Keratinocyte (primary cell): ENCODE results near the gene MLLT6. TPM values are rescaled to one million over a fixed set of nuclear protein-coding genes. Genes with fewer than 3 reads are reported as not detected.
A peak's percentile ranks its signal among the peaks of the same experiment; 100 is the strongest.

Source experiments
- DNase-seq: peaks from one replicate; pipeline ENCODE4 v3.0.0-alpha.2; 2011; ENCODE audit warnings: low read depth, missing footprints, low spot score
- FAIRE-seq: peaks from 2 replicates; lab custom pipeline; 2011; peaks lifted over from hg19 to GRCh38; lab: Jason Lieb, UNC
- H2AFZ ChIP-seq: 2 replicates; pipeline ENCODE4 v1.6.0; 2012; ENCODE audit warnings: low read length, control low read depth, inconsistent platforms; ENCODE audit not compliant: control insufficient read depth
- H3K27ac ChIP-seq: 2 replicates; pipeline ENCODE4 v1.5.1; 2011; ENCODE audit warnings: low read length; ENCODE audit not compliant: control insufficient read depth, insufficient read depth
- H3K27me3 ChIP-seq: 3 replicates; pipeline ENCODE4 v1.6.0; 2011; ENCODE audit warnings: low read length; ENCODE audit not compliant: control insufficient read depth, insufficient read depth; ENCODE audit errors: extremely low read depth
- H3K36me3 ChIP-seq, 2 experiments: 2 replicates in 1 of 2; 3 replicates in 1 of 2; pipeline ENCODE4 v1.5.1; 2011; ENCODE audit warnings: low read length in 2 of 2, mild to moderate bottlenecking in 1 of 2; ENCODE audit not compliant: control insufficient read depth in 2 of 2, insufficient read depth in 2 of 2; ENCODE audit errors: extremely low read depth in 1 of 2
- H3K4me1 ChIP-seq: 3 replicates; pipeline ENCODE4 v1.5.1; 2011; ENCODE audit warnings: low read length; ENCODE audit not compliant: control insufficient read depth, insufficient read depth; ENCODE audit errors: extremely low read depth
- H3K4me2 ChIP-seq: 3 replicates; pipeline ENCODE4 v1.6.0; 2011; ENCODE audit warnings: low read depth, low read length; ENCODE audit not compliant: control insufficient read depth, insufficient read depth; ENCODE audit errors: extremely low read depth
- H3K4me3 ChIP-seq, 3 experiments: fragments of 200-600 bp in 1 of 3; sonication (generic) in 1 of 3; 2 replicates in 2 of 3; 3 replicates in 1 of 3; pipeline ENCODE4 v1.5.1; 2011 to 2016; ENCODE audit warnings: low read length in 3 of 3, mild to moderate bottlenecking in 3 of 3, control low read depth in 2 of 3, inconsistent platforms in 1 of 3, low read depth in 1 of 3, mixed read lengths in 1 of 3, mixed run types in 1 of 3, moderate library complexity in 1 of 3; ENCODE audit not compliant: control insufficient read depth in 2 of 3, insufficient read depth in 2 of 3; ENCODE audit errors: extremely low read depth in 1 of 3
- H3K79me2 ChIP-seq: 2 replicates; pipeline ENCODE4 v1.6.0; 2012; ENCODE audit warnings: low read length; ENCODE audit not compliant: control insufficient read depth, insufficient read depth
- H3K9ac ChIP-seq: 3 replicates; pipeline ENCODE4 v1.6.0; 2011; ENCODE audit warnings: low read length; ENCODE audit not compliant: control insufficient read depth, insufficient read depth; ENCODE audit errors: extremely low read depth
- H3K9me1 ChIP-seq: 3 replicates; pipeline ENCODE4 v1.6.0; 2011; ENCODE audit warnings: low read length; ENCODE audit not compliant: control insufficient read depth, insufficient read depth; ENCODE audit errors: extremely low read depth
- H3K9me3 ChIP-seq: 2 replicates; pipeline ENCODE4 v1.5.1; 2012; ENCODE audit warnings: low read depth, low read length; ENCODE audit not compliant: control insufficient read depth
- H4K20me1 ChIP-seq: 3 replicates; pipeline ENCODE4 v1.6.0; 2011; ENCODE audit warnings: low read length; ENCODE audit not compliant: control insufficient read depth, insufficient read depth; ENCODE audit errors: extremely low read depth
- EZH2 ChIP-seq: IDR thresholded peaks from one replicate; pipeline ENCODE4 v1.6.1; 2012; ENCODE audit warnings: inconsistent platforms, mild to moderate bottlenecking, low read length, moderate library complexity
- dilution Hi-C: fragments of 300-500 bp; cut with MboI; formaldehyde crosslinking; loops from one replicate; pipeline ENCODE4 v1.7.0; 2020; ENCODE audit warnings: low sequenced_read_pairs; ENCODE audit not compliant: extremely low pct_ligation_motif_present
- polyA plus RNA-seq, 5 experiments: library from polyadenylated mRNA; depleted of rRNA in 3 of 5; stranded (reverse) in 3 of 5; stranded (forward) in 1 of 5; unstranded in 1 of 5; fragments of >200 nt; gene quantifications; 1 replicate in 1 of 5; 2 replicates in 3 of 5; 3 replicates in 1 of 5; pipeline versions ENCODE4 v1.2.1 to v1.2.3, GENCODE V29; 2011 to 2012; ENCODE audit warnings: missing spikeins in 2 of 5, low read depth in 1 of 5, low replicate concordance in 1 of 5
- TF ChIP-seq, protein P1 (sequence below), 3 experiments: IDR thresholded peaks in 1 of 3; conservative IDR thresholded peaks in 1 of 3; optimal IDR thresholded peaks in 1 of 3; 2 replicates in 2 of 3; 3 replicates in 1 of 3; pipeline versions ENCODE3 to v1.5.1; 2011; ENCODE audit warnings: low read length in 3 of 3, mild to moderate bottlenecking in 3 of 3, moderate library complexity in 2 of 3, control low read depth in 1 of 3, inconsistent platforms in 1 of 3; ENCODE audit not compliant: insufficient read depth in 2 of 3; ENCODE audit errors: extremely low read depth in 1 of 3

Gene MLLT6
- polyA plus RNA-seq, 1 donor (not counting 4 experiments of a cell fraction or from before 2014, with no cell fraction given): 17.4 TPM

DNA sequence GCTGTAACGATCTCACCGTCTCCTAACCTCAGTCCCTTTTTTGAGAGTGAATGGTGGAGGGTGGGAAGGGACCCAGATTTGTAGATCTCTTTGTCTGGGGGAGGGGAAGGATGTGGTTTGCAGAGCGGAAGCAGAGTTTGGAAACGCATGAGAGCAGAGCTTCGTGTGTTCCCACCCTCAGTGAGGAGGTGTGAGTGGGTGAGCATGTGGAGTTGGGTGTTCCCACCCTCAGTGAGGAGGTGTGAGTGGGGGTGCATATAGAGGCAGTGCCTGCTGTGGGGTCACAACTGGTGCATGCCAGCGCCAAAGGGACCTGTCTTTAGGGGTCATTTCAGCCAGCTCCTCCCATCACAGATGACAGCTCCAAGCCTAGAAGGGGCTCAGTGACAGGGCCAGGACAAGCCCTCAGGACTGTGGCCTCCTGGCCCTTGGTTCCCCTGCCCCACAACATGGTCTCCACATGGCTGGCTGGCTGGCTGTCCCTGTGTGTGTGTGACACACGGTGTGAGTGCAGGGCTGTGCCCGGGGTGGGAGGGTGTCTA, 23.3 kb downstream of the MLLT6 start:
- Histone ChIP-seq H3K9ac (no peak overlapping the region), H3K27me3 (no peaks in the 10 kb centered on the region), H2AFZ (no peak overlapping the region), H3K4me1 (peaks cover 14% of the 10 kb centered on the region), H3K79me2 (peaks cover 13% of the 10 kb centered on the region), H3K4me3 (no peak overlapping the region), H3K36me3 (peaks cover 10 to 11% of the 10 kb centered on the region in 2 experiments), H3K9me1 (no peaks in the 10 kb centered on the region), H3K4me2 (no peak overlapping the region), H3K9me3 (no peaks in the 10 kb centered on the region), H4K20me1 (no peaks in the 10 kb centered on the region), H3K27ac (no peak overlapping the region)
- DNase-seq: no peak
- no peak for TF ChIP-seq EZH2
- TF ChIP-seq, protein P1, sequence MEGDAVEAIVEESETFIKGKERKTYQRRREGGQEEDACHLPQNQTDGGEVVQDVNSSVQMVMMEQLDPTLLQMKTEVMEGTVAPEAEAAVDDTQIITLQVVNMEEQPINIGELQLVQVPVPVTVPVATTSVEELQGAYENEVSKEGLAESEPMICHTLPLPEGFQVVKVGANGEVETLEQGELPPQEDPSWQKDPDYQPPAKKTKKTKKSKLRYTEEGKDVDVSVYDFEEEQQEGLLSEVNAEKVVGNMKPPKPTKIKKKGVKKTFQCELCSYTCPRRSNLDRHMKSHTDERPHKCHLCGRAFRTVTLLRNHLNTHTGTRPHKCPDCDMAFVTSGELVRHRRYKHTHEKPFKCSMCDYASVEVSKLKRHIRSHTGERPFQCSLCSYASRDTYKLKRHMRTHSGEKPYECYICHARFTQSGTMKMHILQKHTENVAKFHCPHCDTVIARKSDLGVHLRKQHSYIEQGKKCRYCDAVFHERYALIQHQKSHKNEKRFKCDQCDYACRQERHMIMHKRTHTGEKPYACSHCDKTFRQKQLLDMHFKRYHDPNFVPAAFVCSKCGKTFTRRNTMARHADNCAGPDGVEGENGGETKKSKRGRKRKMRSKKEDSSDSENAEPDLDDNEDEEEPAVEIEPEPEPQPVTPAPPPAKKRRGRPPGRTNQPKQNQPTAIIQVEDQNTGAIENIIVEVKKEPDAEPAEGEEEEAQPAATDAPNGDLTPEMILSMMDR (optimal IDR thresholded peaks at IDR 0.05 in 1 of 3, IDR thresholded peaks at IDR 0.05 in 1 of 3, conservative IDR thresholded peaks at IDR 0.05 in 1 of 3; ENCODE audit: extremely low read depth in 1 of 3, insufficient read depth in 2 of 3, low read length in 3 of 3): no peak
- no peak for FAIRE-seq
- dilution Hi-C loops: no loop called here

DNA sequence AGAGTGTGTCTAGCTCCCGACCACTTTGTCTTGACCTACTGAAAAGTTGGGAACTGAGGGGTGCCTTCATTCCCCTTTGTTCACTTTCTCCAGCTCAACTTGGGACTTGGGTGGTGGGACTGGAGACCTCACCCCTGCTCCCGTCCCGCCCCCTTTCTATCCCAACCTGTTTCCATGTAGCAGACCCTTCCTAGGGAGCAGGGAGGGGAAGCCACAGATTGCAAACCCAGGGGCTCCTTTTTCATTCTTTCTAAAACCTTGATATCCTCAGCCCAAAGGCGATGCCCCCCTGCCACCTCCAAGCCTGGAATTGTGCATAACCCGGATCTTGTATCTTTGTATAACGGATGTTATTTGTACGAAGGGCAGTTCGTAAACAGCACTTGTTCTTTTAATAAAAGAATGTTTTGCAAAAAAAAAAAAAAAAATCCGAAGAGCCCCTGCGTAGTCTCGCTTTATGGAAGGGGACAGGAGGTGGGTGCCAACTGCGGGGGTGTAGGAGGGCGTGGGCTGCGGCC, 24.4 kb downstream of the MLLT6 start:
- H3K4me2 ChIP-seq: peak overlapping the region; percentile 75
- no peaks in the 10 kb centered on the region for H3K9me3 ChIP-seq
- H4K20me1 ChIP-seq: no peaks in the 10 kb centered on the region
- TF ChIP-seq EZH2: no peak
- TF ChIP-seq, protein P1 (optimal IDR thresholded peaks at IDR 0.05 in 1 of 3, IDR thresholded peaks at IDR 0.05 in 1 of 3, conservative IDR thresholded peaks at IDR 0.05 in 1 of 3; ENCODE audit: extremely low read depth in 1 of 3, insufficient read depth in 2 of 3, low read length in 3 of 3): no peak
- peak overlapping the region; percentile 54 for H3K9ac ChIP-seq
- DNase-seq (no peak), FAIRE-seq (no peak)
- peak overlapping the region; percentile 54 for H2AFZ ChIP-seq
- H3K4me1 ChIP-seq: peaks cover 14% of the 10 kb centered on the region
- peaks cover 15 to 21% of the 10 kb centered on the region in 2 experiments for H3K36me3 ChIP-seq
- peaks cover 13% of the 10 kb centered on the region for H3K79me2 ChIP-seq
- no peak overlapping the region for H3K27ac ChIP-seq
- dilution Hi-C loops: no loop called here
- H3K9me1 ChIP-seq: no peaks in the 10 kb centered on the region
- no peaks in the 10 kb centered on the region for H3K27me3 ChIP-seq
- H3K4me3 ChIP-seq: peak overlapping the region; percentile 43 to 63 (median 63)
